NCI-H1048 (cell line): ENCODE results near the gene SCAMP2.

ENCODE experiments used
- DNase-seq: peaks from one replicate; lab custom pipeline; 2025; lab: John Stamatoyannopoulos, UW

The SCAMP2 gene

GRCh38 chr15:74815961-74816360 lies 57.2 kb downstream of the SCAMP2 start:
- DNase-seq, result no peak

GRCh38 chr15:74815121-74815934 lies 57.8 kb downstream of the SCAMP2 start:
- no peak for DNase-seq

- no peak for DNase-seq
Measured at GRCh38 chr15:74812533-74812932, 60.6 kb downstream of the SCAMP2 start, which contains the start of gene LMAN1L. LMAN1L (plus strand) TSS chr15:74812835; CDS start chr15:74812855, 20 bp downstream.

GRCh38 chr15:74809956-74810355 lies 63.2 kb downstream of the SCAMP2 start:
- no peak for DNase-seq

- DNase-seq, result no peak
Measured at GRCh38 chr15:74809242-74809641, 63.9 kb downstream of the SCAMP2 start.

- no peak for DNase-seq
Measured at GRCh38 chr15:74808840-74809229, 64.3 kb downstream of the SCAMP2 start.

GRCh38 chr15:74808078-74808839 lies 64.9 kb downstream of the SCAMP2 start:
- no peak for DNase-seq

GRCh38 chr15:74807282-74807681 lies 65.9 kb downstream of the SCAMP2 start:
- DNase-seq, result no peak

- DNase-seq, result no peak
Measured at GRCh38 chr15:74804935-74805334, 68.2 kb downstream of the SCAMP2 start.

GRCh38 chr15:74802862-74803447 lies 70.2 kb downstream of the SCAMP2 start:
- DNase-seq, result no peak

- no peak for DNase-seq
Measured at GRCh38 chr15:74802290-74802689, 70.9 kb downstream of the SCAMP2 start.

- DNase-seq, result no peak
Measured at GRCh38 chr15:74801311-74801997, 71.7 kb downstream of the SCAMP2 start.

- no peak for DNase-seq
Measured at GRCh38 chr15:74800559-74801094, 72.5 kb downstream of the SCAMP2 start.

- peak; percentile 16 for DNase-seq
Measured at GRCh38 chr15:74799856-74800558, 73.2 kb downstream of the SCAMP2 start.

- DNase-seq, result no peak
Measured at GRCh38 chr15:74799255-74799855, 73.8 kb downstream of the SCAMP2 start.

- DNase-seq, result no peak
Measured at GRCh38 chr15:74798388-74799254, 74.5 kb downstream of the SCAMP2 start.

- DNase-seq, result no peak
Measured at GRCh38 chr15:74795966-74796625, 77.1 kb downstream of the SCAMP2 start.

- no peak for DNase-seq
Measured at GRCh38 chr15:74794970-74795349, 78.2 kb downstream of the SCAMP2 start.

- DNase-seq, result no peak
Measured at GRCh38 chr15:74794248-74794969, 78.8 kb downstream of the SCAMP2 start.
